ENCODE results near the gene COTL1.
A peak's percentile ranks its signal among the peaks of the same experiment; 100 is the strongest.

COTL1 gene

DNA sequence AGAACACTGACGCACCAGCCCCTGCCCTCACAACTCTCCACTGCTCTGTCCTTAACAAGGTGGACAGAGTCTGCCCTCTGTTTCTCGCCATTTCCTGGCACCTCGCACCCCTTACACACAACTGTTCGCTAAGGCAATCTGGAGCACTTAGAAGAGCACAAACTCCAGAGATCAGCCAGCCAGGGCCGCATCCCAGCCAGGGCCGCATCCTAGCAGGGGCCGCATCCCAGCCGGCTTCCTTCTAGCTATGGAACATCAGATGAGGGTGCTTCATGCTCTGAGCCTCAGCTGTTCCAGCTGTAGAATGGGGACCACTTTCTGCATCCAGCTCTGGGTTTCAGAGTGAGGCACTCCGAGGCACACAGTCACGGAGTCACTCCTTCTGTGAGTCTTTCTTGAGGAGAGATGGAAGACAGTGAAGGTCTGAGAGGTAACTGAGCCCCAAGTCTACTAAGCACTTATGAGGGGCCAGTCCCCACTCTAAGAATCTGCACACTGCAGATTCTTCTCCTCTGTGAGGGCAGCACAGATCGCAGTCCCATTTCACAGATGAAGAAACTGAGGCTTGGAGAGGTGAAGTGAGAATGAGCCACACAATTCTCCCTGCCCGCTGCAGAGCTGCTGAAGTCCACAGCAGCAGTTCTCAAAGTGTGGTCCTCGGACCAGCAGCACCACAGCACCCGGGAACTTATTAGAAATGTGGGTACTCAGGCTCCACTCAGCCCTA lies 20.9 kb downstream of the COTL1 start:
- DNase-seq (ENCODE audit: low read depth in 3 of 3) = no peak

- no peak for DNase-seq (ENCODE audit: low read depth in 3 of 3)
Measured at GRCh38 chr16:84596161-84596560, 21.7 kb downstream of the COTL1 start.

GRCh38 chr16:84595052-84595481 lies 22.8 kb downstream of the COTL1 start:
- DNase-seq (ENCODE audit: low read depth in 3 of 3) = no peak

DNA sequence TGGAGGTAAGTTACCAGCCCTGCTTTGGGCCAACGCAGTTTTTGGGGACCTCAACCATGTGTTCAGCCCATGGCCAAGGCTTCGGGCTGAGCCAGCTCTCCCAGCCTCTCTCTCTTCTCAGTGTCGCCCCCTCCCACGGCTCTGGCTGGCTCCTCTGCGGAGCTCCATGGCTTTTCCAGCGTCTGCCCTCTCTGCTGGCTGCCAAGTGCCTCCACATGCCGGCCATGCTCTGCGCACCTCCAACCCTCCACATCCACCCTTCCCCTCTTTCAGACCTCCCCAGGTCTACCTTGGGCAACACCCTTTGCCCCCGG lies 23.2 kb downstream of the COTL1 start:
- no peak for DNase-seq (ENCODE audit: low read depth in 3 of 3)

- DNase-seq (ENCODE audit: low read depth in 3 of 3) = peak in 1 of 3 experiments; percentile 61
Measured at GRCh38 chr16:84593825-84594724, 23.8 kb downstream of the COTL1 start.

DNA sequence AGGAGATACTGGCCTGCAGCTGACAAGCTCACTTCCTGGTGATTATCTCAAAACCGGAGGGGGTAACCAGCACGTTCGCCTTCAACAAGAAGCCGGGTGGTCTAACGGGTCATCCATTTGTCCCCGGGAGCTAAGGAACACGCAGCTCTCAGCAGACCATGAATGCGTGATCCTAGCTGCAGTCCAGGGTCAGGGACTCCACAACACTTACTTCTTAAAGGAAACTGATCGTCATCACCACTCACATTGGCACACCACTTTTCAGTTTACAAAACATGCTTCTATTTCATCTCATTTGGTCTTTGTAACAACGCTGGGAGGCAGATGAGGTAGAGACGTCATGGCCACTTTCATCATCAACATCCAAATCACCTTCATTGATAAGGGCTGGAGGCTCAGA lies 25.2 kb downstream of the COTL1 start:
- no peak for DNase-seq (ENCODE audit: low read depth in 3 of 3)

DNA sequence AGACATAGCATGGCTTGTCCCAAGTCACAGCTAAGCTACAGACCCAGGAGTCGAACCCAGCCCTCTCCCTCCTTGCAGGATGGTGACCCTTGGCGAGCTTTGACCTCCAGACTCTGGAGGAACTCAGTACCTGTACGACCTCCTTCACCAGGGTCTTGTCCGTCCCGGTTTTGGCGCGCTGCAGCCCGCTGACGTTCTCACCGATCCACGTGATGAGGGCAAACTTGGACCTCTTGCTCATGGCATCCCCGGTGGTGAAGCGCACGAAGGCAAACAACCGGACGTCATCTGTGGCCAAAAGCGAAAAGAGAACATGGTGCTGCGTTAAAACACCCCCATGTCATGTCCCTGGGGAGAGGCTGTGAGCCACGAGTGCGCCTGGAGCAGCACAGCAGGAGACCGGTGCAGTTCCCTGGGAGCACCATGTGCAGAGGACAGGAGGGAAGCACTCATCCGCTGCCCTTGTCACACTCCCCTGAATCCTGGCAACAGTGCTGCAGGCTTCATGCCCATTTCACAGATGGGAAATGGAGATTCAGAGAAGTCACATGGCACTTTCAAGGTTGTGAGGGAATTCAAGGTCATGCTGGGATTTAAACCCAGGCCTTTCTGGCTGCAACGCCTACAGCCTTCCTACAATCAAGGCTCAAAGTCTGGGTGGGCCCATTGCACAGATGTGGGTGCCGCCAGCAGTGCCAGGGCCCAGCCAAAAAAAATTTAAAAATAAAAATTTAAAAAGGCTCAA lies 27.7 kb downstream of the COTL1 start:
- no peak for DNase-seq (ENCODE audit: low read depth in 3 of 3)

- no peak for DNase-seq (ENCODE audit: low read depth in 3 of 3)
Measured at GRCh38 chr16:84588991-84589390, 28.9 kb downstream of the COTL1 start.

GRCh38 chr16:84585886-84586285 lies 32.0 kb downstream of the COTL1 start:
- DNase-seq (ENCODE audit: low read depth in 3 of 3) = no peak

- no peak for DNase-seq (ENCODE audit: low read depth in 3 of 3)
Measured at GRCh38 chr16:84585467-84585866, 32.4 kb downstream of the COTL1 start.

DNA sequence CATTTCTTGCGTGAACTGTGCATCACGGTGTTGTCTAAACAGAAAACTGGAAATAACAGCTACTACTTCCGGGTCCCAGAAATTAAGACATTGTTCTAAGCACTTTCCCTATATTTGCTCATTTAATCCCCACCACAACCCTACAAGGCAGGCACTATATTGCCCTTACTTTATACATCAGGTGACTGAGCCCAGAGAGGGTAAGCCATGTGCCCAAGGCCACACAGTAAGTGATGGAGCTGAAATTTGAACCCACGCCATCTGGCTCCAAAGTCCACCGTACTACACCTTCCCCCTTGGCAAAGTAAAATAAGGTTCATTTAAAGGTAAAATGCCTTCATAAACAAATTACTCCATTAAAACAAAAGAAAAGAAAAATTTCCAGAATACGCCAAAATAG lies 33.2 kb downstream of the COTL1 start:
- no peak for DNase-seq (ENCODE audit: low read depth in 3 of 3)

DNA sequence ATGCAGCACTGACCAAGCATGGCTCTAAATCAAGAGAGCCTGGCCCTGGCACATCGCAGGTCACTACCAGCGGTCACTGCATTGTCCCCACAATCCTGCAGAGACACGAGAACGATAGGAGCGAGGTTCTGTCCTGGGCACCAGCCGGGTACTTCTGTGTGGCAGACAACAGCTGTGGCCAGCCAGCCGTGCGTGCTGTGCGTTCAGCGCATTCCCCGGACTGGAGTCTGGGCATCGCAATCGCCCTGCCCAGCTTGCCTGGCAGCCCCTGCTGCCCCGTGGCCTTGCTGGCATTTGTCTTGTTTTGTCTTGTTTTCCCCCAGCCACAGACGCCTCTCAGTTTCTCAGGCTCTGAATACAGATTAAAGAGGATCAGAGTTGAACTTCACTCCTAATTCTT lies 33.9 kb downstream of the COTL1 start:
- no peak for DNase-seq (ENCODE audit: low read depth in 3 of 3)

DNA sequence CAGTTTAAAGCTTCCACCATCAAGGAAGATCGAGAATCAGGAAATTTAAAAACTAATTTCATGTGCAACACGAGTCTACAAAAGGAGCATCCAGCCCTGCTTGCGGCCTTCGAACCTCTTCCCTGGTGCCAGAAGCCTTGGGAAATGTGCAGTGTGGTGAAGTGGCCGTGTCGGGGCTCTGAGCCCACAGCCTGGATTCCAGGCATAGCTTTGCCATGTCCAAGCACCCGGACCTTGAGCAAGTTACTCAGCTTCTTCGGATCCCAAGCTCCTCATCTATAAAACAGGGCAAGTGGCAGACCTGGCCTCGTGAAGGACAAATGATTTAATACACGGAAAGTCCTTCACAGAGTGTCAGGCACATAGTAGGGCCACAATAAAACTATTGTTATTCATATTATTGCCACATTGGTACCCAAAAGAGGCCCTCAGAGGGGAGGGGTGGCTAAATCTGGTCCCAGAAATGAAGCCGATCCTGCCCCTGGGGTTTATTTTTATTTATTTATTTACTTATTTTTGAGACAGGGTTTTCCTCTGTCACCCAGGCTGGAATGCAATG lies 34.8 kb downstream of the COTL1 start:
- no peak for DNase-seq (ENCODE audit: low read depth in 3 of 3)

- DNase-seq (ENCODE audit: low read depth in 3 of 3) = no peak
Measured at GRCh38 chr16:84581158-84581557, 36.7 kb downstream of the COTL1 start.

DNA sequence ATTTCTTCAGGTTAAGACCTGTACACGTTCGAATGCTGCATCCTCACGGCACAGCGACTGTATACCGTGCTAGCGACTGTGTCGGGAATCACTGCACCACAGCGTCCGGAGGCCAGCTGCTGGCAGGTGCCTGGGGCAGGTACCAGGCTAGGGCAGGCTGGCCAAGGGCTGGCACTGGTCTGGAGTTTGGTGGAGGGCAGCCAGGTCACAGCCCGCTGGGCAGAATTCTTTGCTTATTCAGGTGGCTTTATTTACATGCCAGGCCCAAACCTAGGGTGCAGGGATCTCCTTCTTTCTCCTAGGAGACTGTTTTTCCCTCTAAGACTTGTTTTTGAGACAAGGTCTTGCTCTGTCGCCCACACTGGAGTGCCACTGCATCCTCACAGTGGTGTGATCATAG lies 37.9 kb downstream of the COTL1 start:
- DNase-seq (ENCODE audit: low read depth in 3 of 3) = no peak

GRCh38 chr16:84578538-84579126 lies 39.2 kb downstream of the COTL1 start:
- no peak for DNase-seq (ENCODE audit: low read depth in 3 of 3)

- no peak for DNase-seq (ENCODE audit: low read depth in 3 of 3)
Measured at GRCh38 chr16:84577034-84577803, 40.7 kb downstream of the COTL1 start.

- DNase-seq (ENCODE audit: low read depth in 3 of 3) = no peak
Measured at GRCh38 chr16:84575914-84576313, 42.0 kb downstream of the COTL1 start.

GRCh38 chr16:84574191-84574590 lies 43.7 kb downstream of the COTL1 start:
- no peak for DNase-seq (ENCODE audit: low read depth in 3 of 3)

DNA sequence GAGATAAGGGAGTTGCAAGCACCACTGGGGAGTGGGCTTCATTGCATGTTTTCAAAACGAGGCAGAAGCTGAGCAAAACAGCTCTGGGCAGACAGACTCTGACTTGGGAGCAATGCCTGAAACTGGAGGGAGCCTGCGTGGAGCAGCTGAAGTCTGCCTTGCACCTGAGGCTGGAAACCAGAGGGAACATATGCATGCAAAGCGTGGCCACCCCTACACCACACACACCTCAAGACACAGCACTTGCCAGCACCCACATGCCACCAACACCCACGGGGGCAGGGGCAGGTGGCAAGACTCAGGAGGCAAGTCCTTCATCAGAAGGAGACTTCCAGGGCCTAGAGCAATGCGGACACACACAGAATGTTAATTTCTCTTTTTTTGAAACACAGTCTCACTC lies 45.8 kb downstream of the COTL1 start:
- no peak for DNase-seq (ENCODE audit: low read depth in 3 of 3)

GRCh38 chr16:84571506-84571905 lies 46.4 kb downstream of the COTL1 start:
- no peak for DNase-seq (ENCODE audit: low read depth in 3 of 3)
